Transverse colon (tissue), 4 donors: ENCODE measurements around the gene PHGDH. TPM values are rescaled to one million over a fixed set of nuclear protein-coding genes. Genes with fewer than 3 reads are reported as not detected.
"Not testable (repeated sequence)": the region's sequence is repeated elsewhere in the genome, so short reads cannot be mapped to it uniquely, and the experiment has no call there.

Experiments used
- DNase-seq: peaks from one replicate; pipeline ENCODE4 v3.0.0-alpha.2; 2019
- H3K27ac ChIP-seq, 4 donors: fragments of 200-600 bp; sonication (generic); 2 replicates each; pipeline ENCODE4 v1.5.1; 2016 to 2018; ENCODE audit warnings: inconsistent platforms in 4 of 4
- H3K27me3 ChIP-seq: fragments of 200-600 bp; sonication (generic); 2 replicates; pipeline ENCODE4 v1.5.1; 2017; ENCODE audit warnings: inconsistent platforms
- H3K36me3 ChIP-seq, 4 donors: fragments of 200-600 bp; sonication (generic); 2 replicates each; pipeline ENCODE4 v1.5.1; 2017 to 2019; ENCODE audit warnings: inconsistent platforms in 4 of 4
- H3K4me1 ChIP-seq, 4 donors: fragments of 200-600 bp; sonication (generic); 2 replicates each; pipeline ENCODE4 v1.5.1; 2017 to 2020; ENCODE audit warnings: inconsistent platforms in 4 of 4
- H3K4me3 ChIP-seq, 4 donors: fragments of 200-600 bp; sonication (generic); 1 replicate in 1 of 4; 2 replicates in 3 of 4; pipeline versions ENCODE4 v1.5.1 to v1.6.1; 2017 to 2019; ENCODE audit warnings: inconsistent platforms in 4 of 4
- H3K9me3 ChIP-seq, 2 donors: fragments of 200-600 bp; sonication (generic); 2 replicates each; pipeline ENCODE4 v1.5.1; 2017 to 2019; ENCODE audit warnings: inconsistent platforms in 2 of 2
- CTCF ChIP-seq, 5 experiments: fragments of 200-600 bp in 3 of 5; fragments of 450-650 bp in 2 of 5; sonication (generic) in 3 of 5; IDR thresholded peaks; 1 replicate in 2 of 5; 2 replicates in 3 of 5; pipeline ENCODE4 v1.5.1; 2016 to 2017; ENCODE audit warnings: antibody characterized with exemption in 5 of 5, inconsistent platforms in 3 of 5, mild to moderate bottlenecking in 2 of 5, moderate library complexity in 1 of 5
- EP300 ChIP-seq: sonication (generic); formaldehyde crosslinking; IDR thresholded peaks from one replicate; pipeline ENCODE4 v1.6.1; 2017; ENCODE audit warnings: antibody characterized with exemption, low read depth
- POLR2A ChIP-seq: fragments of 450-650 bp; IDR thresholded peaks from one replicate; pipeline ENCODE4 v1.6.1; 2016; ENCODE audit warnings: antibody characterized with exemption, mild to moderate bottlenecking, moderate library complexity
- POLR2AphosphoS5 ChIP-seq, 3 donors: sonication (generic); formaldehyde crosslinking; IDR thresholded peaks; one replicate each; pipeline ENCODE4 v1.6.1; 2016; ENCODE audit warnings: antibody characterized with exemption in 3 of 3
- WGBS, 2 donors: methylation state at CpG; one replicate each; pipeline ENCODE4 v1.1.5; 2018; ENCODE audit warnings: low coverage in 1 of 2; 5-methylcytosine and 5-hydroxymethylcytosine counted together
- in situ Hi-C, 4 donors: fragments of 200-750 bp; cut with MboI; loops; one replicate each; pipeline versions ENCODE4 v1.15.0 to v1.15.1; 2017; ENCODE audit warnings: low sequenced_read_pairs in 3 of 4, low pct_ligation_motif_present in 1 of 4, low pct_unique_long_range_greater_than_20kb in 1 of 4
- intact Hi-C: fragments of 100-400 bp; cut with DNase I; formaldehyde crosslinking; loops from one replicate; pipeline ENCODE4 v1.15.1; 2023; ENCODE audit warnings: low total_unique reads
- total RNA-seq, 4 donors: library from RNA; depleted of rRNA; stranded (reverse); fragments of >200 nt; gene quantifications; one replicate each; pipeline ENCODE4 v1.1.0, GENCODE V29; 2016

The PHGDH gene
- total RNA-seq, 4 donors from 2014 or later: 4.2 to 11.9 (median 8.1) TPM

GRCh38 chr1:119782631-119783325 lies 71.0 kb downstream of the PHGDH start:
- no peak for TF ChIP-seq CTCF (IDR thresholded peaks at IDR 0.05)
- intact Hi-C loops: no loop called here
- H3K4me1 ChIP-seq: peaks cover 23 to 74% (median 42%) of the 10 kb centered on the region in 4 donors
- WGBS, 2 donors: 56 to 71% methylated on average over 3 to 7 of the region's 7 CpGs
- peak overlapping the region in 2 of 4 donors; percentile 18 to 66 for H3K27ac ChIP-seq
- no peaks in the 10 kb centered on the region for H3K36me3 ChIP-seq
- H3K27me3 ChIP-seq: no peaks in the 10 kb centered on the region
- in situ Hi-C loops: no loop called here
- no peak overlapping the region for H3K4me3 ChIP-seq
- no peak for DNase-seq
- no peaks in the 10 kb centered on the region for H3K9me3 ChIP-seq

DNA sequence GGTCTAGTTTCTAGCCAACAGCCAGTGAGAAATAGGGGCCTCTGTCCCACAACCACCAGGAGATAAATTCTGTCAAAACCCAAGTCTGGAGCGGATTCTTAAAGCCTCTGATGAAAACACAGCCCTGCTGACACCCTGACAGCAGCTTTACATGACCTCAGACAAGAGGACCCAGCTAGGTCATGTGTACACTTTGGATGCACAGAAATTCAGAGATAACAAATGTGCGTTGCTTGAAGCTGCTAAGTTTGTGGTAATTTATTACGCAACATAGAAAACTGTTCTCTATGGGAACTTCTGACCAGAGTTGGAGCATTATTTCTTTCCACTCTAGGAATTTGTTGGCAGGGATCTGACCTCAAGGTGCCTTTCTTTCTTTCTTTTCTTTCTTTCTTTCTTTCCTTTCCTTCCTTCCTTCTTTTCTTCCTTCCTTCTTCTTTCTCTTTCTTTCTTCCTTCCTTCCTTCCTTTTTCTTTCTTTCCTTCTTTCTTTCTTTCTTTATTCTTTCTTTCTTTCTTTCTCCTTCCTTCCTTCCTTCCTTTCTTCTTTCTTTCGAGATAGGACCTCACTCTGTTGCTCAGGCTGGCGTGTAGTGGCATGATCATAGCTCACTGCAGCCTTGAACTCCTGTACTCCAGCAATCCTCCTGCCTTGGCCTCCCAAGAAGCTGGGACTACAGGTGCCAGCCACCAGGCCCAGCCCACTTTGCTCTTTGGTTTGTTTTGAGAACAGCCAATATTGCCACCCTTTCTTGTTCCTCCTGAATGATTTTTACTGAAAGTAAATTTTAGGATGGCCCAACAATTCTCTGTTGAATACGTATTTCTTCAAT lies 71.8 kb downstream of the PHGDH start:
- Histone ChIP-seq H3K27ac (peak overlapping the region; percentile 38 to 69 (median 54)), H3K4me1 (peaks cover 23 to 82% (median 46%) of the 10 kb centered on the region in 4 donors), H3K36me3 (no peaks in the 10 kb centered on the region), H3K27me3 (no peaks in the 10 kb centered on the region), H3K9me3 (no peaks in the 10 kb centered on the region), H3K4me3 (no peak overlapping the region)
- in situ Hi-C loops: no loop called here
- WGBS, 2 donors: 70 to 71% methylated on average over 4 to 6 of the region's 6 CpGs
- TF ChIP-seq POLR2A (no peak), CTCF (IDR thresholded peaks at IDR 0.05) (no peak), EP300 (no peak), POLR2AphosphoS5 (IDR thresholded peaks at IDR 0.05) (no peak)
- intact Hi-C loops: no loop called here
- no peak for DNase-seq

- Histone ChIP-seq H3K27me3 (no peaks in the 10 kb centered on the region), H3K9me3 (no peaks in the 10 kb centered on the region), H3K4me3 (no peak overlapping the region), H3K36me3 (no peaks in the 10 kb centered on the region), H3K4me1 (peaks cover 23 to 83% (median 44%) of the 10 kb centered on the region in 4 donors), H3K27ac (peak overlapping the region; percentile 38 to 69 (median 54))
- in situ Hi-C loops (no loop called here), intact Hi-C loops (no loop called here)
- DNase-seq: peak; percentile 74
- WGBS, 2 donors: 22 to 32% methylated on average over 3 of the region's 3 CpGs
- TF ChIP-seq POLR2A (no peak), POLR2AphosphoS5 (IDR thresholded peaks at IDR 0.05) (peak in 1 of 3 donors; percentile 31), EP300 (no peak)
Observed at GRCh38 chr1:119784191-119784781, 72.6 kb downstream of the PHGDH start.

DNA sequence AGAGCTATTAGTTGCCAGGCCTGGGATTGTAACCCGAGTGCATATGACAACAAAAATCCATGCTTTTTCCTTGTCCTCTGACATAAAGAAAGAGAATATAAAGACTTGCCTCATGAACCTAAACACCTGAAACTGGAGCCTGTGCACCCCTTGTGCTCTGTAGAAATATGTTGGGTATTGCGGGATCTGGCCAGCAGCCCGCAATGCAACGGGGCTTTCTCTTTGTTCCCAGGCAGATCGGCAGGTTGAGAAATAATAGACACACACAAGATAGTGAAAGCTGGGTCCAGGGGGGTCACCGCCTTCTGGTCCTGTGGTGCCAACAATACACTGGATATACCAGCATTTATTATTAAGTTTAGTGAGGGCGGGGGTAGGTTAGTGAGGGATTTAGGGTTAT lies 74.3 kb downstream of the PHGDH start:
- H3K4me1 ChIP-seq: peaks cover 23 to 80% (median 43%) of the 10 kb centered on the region in 4 donors
- intact Hi-C loops, DNase-seq, H3K36me3 ChIP-seq, in situ Hi-C loops, H3K9me3 ChIP-seq, H3K27ac ChIP-seq, H3K27me3 ChIP-seq, H3K4me3 ChIP-seq: not testable (repeated sequence)
- 77 to 82% methylated on average over 3 to 7 of the region's 7 CpGs for WGBS, 2 donors

- H3K36me3 ChIP-seq, DNase-seq, intact Hi-C loops, H3K27me3 ChIP-seq, H3K9me3 ChIP-seq, H3K4me3 ChIP-seq, in situ Hi-C loops: not testable (repeated sequence)
- Histone ChIP-seq H3K27ac (peak overlapping the region in 2 of 4 donors; percentile 27 to 79), H3K4me1 (peaks cover 28 to 86% (median 46%) of the 10 kb centered on the region in 4 donors)
- 37 to 100% methylated on average over 1 to 4 of the region's 4 CpGs for WGBS, 2 donors
Observed at GRCh38 chr1:119786473-119787050, 74.8 kb downstream of the PHGDH start.
